Thoracic aorta (tissue), 2 donors: ENCODE results near the gene SLC12A2. TPM values are rescaled to one million over a fixed set of nuclear protein-coding genes. Genes with fewer than 3 reads are reported as not detected.

ENCODE experiments used
- ATAC-seq: fragments of 150-250 bp; one replicate; pipeline ENCODE4 v1.8.0; 2017; ENCODE audit warnings: low read depth; ENCODE audit not compliant: insufficient number of reproducible peaks, low FRiP score
- DNase-seq: peaks from one replicate; pipeline ENCODE4 v3.0.0-alpha.2; 2020; ENCODE audit warnings: low spot score
- H3K27ac ChIP-seq, 2 donors: fragments of 200-600 bp; sonication (generic); 1 replicate in 1 of 2; 2 replicates in 1 of 2; pipeline ENCODE4 v1.5.1; 2016; ENCODE audit warnings: mild to moderate bottlenecking in 2 of 2, moderate library complexity in 2 of 2
- H3K27me3 ChIP-seq: fragments of 200-600 bp; sonication (generic); replicated peaks from 2 replicates; pipeline ENCODE4 v1.6.0; 2016; ENCODE audit warnings: mild to moderate bottlenecking; ENCODE audit not compliant: insufficient read depth
- H3K36me3 ChIP-seq: fragments of 200-600 bp; sonication (generic); one replicate; pipeline ENCODE4 v1.5.1; 2016
- H3K4me1 ChIP-seq, 2 donors: fragments of 200-600 bp; sonication (generic); 1 replicate in 1 of 2; 2 replicates in 1 of 2; pipeline versions ENCODE4 v1.5.1 to v1.6.0; 2016; ENCODE audit warnings: low read depth in 2 of 2, mild to moderate bottlenecking in 1 of 2; ENCODE audit not compliant: control insufficient read depth in 1 of 2
- H3K4me3 ChIP-seq: fragments of 200-600 bp; sonication (generic); 2 replicates; pipeline ENCODE4 v1.5.1; 2016; ENCODE audit warnings: mild to moderate bottlenecking
- H3K9me3 ChIP-seq: fragments of 200-600 bp; sonication (generic); 2 replicates; pipeline ENCODE4 v1.5.1; 2016
- CTCF ChIP-seq: fragments of 200-600 bp; sonication (generic); IDR thresholded peaks from one replicate; pipeline ENCODE4 v1.5.1; 2019; ENCODE audit warnings: antibody characterized with exemption
- total RNA-seq, 2 donors: library from RNA; depleted of rRNA; stranded (reverse); fragments of >200 nt; gene quantifications; one replicate each; pipeline versions ENCODE4 v1.1.0 to v1.2.3, GENCODE V29; 2016

Gene SLC12A2
- total RNA-seq: 10 to 100 TPM; 12.2 to 25.8 TPM

GRCh38 chr5:128083033-128083810, at the start of gene SLC12A2:
TSS of gene SLC12A2 (plus strand) at chr5:128083766. CDS start at chr5:128083955, 189 bp downstream.
- TF ChIP-seq CTCF: no peak
- peak within 1 kb of the TSS; percentile 91 to 93 for H3K27ac ChIP-seq
- DNase-seq: peak; percentile 52
- H3K27me3 ChIP-seq: no peaks in the 10 kb centered on the region
- peak; percentile 85 for ATAC-seq
- H3K9me3 ChIP-seq: no peaks in the 10 kb centered on the region
- peaks cover 20 to 42% of the 10 kb centered on the region in 2 donors for H3K4me1 ChIP-seq
- no peaks in the 10 kb centered on the region for H3K36me3 ChIP-seq
- peak within 1 kb of the TSS; percentile 97 for H3K4me3 ChIP-seq

GRCh38 chr5:128035689-128036088, 47.9 kb upstream of the SLC12A2 start:
- no peak overlapping the region for H3K27ac ChIP-seq
- H3K4me1 ChIP-seq: peaks cover 4 to 11% of the 10 kb centered on the region in 2 donors
- H3K27me3 ChIP-seq: no peaks in the 10 kb centered on the region
- no peak overlapping the region for H3K4me3 ChIP-seq
- H3K9me3 ChIP-seq: no peaks in the 10 kb centered on the region
- no peak for TF ChIP-seq CTCF
- no peaks in the 10 kb centered on the region for H3K36me3 ChIP-seq
- no peak for ATAC-seq
- no peak for DNase-seq

- H3K4me3 ChIP-seq: no peak overlapping the region
- TF ChIP-seq CTCF: no peak
- no peaks in the 10 kb centered on the region for H3K36me3 ChIP-seq
- no peak for DNase-seq
- H3K27ac ChIP-seq: no peak overlapping the region
- ATAC-seq: no peak
- H3K9me3 ChIP-seq: no peaks in the 10 kb centered on the region
- H3K27me3 ChIP-seq: no peaks in the 10 kb centered on the region
- peaks cover 4 to 11% of the 10 kb centered on the region in 2 donors for H3K4me1 ChIP-seq
Observed at GRCh38 chr5:128036950-128037349, 46.6 kb upstream of the SLC12A2 start.

GRCh38 chr5:128038643-128039042, 44.9 kb upstream of the SLC12A2 start:
- no peak for TF ChIP-seq CTCF
- ATAC-seq: no peak
- Histone ChIP-seq H3K27me3 (no peaks in the 10 kb centered on the region), H3K4me1 (peaks cover 4 to 11% of the 10 kb centered on the region in 2 donors), H3K27ac (no peak overlapping the region), H3K36me3 (no peaks in the 10 kb centered on the region), H3K4me3 (no peak overlapping the region), H3K9me3 (no peaks in the 10 kb centered on the region)
- DNase-seq: no peak

- Histone ChIP-seq H3K9me3 (no peaks in the 10 kb centered on the region), H3K4me1 (peaks cover 10 to 11% of the 10 kb centered on the region in 2 donors), H3K27me3 (no peaks in the 10 kb centered on the region), H3K4me3 (no peak overlapping the region), H3K36me3 (no peaks in the 10 kb centered on the region), H3K27ac (no peak overlapping the region)
- DNase-seq: no peak
- no peak for ATAC-seq
- TF ChIP-seq CTCF: no peak
Observed at GRCh38 chr5:128040927-128041326, 42.6 kb upstream of the SLC12A2 start.
